Adrenal gland (tissue), 5 donors: ENCODE results near the gene DNAH2.

Experiments used
- CTCF ChIP-seq, 6 experiments: fragments of 450-650 bp in 4 of 6; fragments of 200-600 bp in 2 of 6; sonication (generic) in 1 of 6; IDR thresholded peaks; 1 replicate in 5 of 6; 2 replicates in 1 of 6; pipeline versions ENCODE4 v1.5.1 to v1.8.0; 2016 to 2021; ENCODE audit warnings: antibody characterized with exemption in 6 of 6, mild to moderate bottlenecking in 2 of 6, moderate library complexity in 1 of 6
- POLR2A ChIP-seq, 2 donors: fragments of 450-650 bp; IDR thresholded peaks; one replicate each; pipeline ENCODE4 v1.6.1; 2017; ENCODE audit warnings: antibody characterized with exemption in 2 of 2, mild to moderate bottlenecking in 2 of 2, moderate library complexity in 1 of 2
- donor health status: DM: no; HTN: no; CAD: no.

- no peak for TF ChIP-seq POLR2A (IDR thresholded peaks at IDR 0.05)
- no peak for TF ChIP-seq CTCF (IDR thresholded peaks at IDR 0.05)
Measured at GRCh38 chr17:7774055-7774521, 56.5 kb downstream of the DNAH2 start.
